Stimulated activated CD8-positive, alpha-beta memory T cell treated with anti-CD3 and anti-CD28 coated beads, Interleukin-4, amount 100 ng/mL, for 4 hours (primary cell): ENCODE results near the gene CD33.
"Not testable (repeated sequence)": the region's sequence is repeated elsewhere in the genome, so short reads cannot be mapped to it uniquely, and the experiment has no call there.

Experiments
- DNase-seq, 2 donors: peaks; one replicate each; pipeline ENCODE4 v3.0.0-alpha.2; 2020; ENCODE audit warnings: low read depth in 2 of 2, low spot score in 1 of 2

Gene CD33

DNA sequence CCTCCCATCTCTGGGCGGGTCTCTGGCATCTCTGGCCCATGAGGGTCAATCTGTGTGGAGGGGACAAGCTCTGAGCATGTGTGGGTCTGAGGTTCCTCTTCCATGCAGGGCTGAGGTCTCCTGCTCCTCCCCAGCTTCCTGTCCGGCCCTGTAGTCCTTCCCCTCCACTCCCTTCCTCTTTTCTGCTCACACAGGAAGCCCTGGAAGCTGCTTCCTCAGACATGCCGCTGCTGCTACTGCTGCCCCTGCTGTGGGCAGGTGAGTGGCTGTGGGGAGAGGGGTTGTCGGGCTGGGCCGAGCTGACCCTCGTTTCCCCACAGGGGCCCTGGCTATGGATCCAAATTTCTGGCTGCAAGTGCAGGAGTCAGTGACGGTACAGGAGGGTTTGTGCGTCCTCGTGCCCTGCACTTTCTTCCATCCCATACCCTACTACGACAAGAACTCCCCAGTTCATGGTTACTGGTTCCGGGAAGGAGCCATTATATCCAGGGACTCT lies at the start of gene CD33:
CD33 (plus strand) TSS at position 183 of the 496 bp plus-strand sequence; CDS start at position 222, 39 bp downstream.
- not testable (repeated sequence) for DNase-seq

DNA sequence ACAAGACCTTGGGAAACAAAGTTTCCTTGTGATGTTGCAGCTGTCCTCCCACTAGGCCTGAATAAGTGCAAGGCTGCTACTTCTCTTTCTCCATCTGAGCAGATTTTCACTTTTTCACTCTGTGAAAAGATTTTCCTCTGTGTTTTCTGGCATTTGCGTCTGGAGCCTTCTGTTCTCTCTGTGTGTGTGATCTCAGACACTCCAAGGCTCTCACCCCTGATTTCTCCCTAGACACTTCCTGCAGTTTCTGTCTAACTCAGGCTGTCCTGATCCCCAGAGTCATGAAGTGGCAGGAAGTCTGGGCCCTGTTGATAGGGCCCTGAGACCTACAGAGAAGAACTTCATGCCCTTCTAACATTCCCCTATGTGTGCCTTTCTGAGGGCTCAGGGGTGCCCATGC lies 45.6 kb upstream of the CD33 start:
- no peak for DNase-seq

DNA sequence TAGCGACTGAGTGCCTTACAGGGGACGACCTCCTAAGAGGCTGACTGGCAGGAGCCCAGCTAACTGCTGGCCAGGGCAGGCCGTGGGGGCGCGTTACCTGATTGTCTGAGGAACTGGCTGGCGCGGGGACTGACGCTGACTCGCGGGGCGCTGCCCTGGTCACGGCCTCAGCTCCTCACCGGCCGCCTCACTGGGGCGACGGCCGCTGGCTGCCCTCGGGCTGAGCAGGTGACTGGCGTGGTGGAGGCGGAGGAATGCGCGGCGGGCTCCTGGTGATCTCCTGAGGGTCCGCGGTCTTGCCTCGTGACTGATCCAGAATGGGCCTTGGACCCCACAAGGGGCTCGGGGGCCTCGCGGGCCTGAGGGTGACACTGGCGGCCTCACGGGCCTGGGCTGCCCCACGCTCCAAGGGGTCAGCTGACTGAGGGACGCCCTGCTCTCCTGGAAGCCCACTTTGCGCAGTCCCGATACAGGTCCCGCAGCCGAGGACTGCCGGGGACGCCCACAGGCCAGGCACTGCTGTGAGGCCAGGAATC lies 43.4 kb upstream of the CD33 start:
- no peak for DNase-seq

DNA sequence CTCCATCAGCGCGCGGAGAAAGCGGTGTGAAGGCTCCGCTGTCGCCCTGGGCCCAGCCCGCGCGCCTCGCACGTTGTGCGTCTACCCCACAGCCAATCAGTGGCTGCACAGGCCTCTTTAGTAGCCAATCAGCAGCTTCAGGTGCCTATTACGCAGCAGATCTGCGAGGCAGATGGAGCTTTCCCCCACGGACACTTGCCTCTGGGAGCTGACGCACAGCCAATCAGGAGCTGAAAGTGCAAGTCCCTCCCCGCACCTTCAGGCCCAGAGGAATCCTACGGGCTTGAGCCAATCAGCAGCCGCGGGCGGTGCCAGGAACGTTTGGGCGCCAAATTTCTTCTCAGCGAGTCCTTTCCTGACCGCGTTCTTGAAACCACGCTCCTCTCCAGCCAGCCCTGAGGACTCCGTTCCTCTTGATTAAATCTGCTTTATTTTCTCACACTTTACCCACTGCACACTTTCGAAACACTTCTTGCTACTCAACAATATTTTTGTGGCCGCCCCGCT lies 42.9 kb upstream of the CD33 start:
- DNase-seq = no peak

DNA sequence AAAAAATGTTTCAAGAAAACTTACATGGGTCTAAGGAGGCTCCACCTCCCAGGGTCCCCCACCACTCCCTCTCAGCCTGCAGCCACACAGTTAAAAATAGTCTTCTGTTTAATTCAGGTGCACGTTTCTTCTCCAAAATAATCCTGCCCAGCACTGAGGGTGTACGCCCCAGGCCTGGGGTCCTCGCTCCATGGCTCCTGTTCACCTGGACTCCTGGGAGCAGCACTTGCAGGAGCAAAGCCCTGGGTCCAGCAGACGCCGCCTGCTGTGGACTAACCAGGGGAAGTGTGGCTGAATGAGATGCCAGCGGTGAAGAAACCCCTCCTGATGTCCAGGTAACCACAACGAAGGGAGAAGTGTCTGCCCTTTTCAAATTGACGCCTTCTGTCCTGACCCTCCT lies 41.3 kb upstream of the CD33 start:
- DNase-seq = no peak

DNA sequence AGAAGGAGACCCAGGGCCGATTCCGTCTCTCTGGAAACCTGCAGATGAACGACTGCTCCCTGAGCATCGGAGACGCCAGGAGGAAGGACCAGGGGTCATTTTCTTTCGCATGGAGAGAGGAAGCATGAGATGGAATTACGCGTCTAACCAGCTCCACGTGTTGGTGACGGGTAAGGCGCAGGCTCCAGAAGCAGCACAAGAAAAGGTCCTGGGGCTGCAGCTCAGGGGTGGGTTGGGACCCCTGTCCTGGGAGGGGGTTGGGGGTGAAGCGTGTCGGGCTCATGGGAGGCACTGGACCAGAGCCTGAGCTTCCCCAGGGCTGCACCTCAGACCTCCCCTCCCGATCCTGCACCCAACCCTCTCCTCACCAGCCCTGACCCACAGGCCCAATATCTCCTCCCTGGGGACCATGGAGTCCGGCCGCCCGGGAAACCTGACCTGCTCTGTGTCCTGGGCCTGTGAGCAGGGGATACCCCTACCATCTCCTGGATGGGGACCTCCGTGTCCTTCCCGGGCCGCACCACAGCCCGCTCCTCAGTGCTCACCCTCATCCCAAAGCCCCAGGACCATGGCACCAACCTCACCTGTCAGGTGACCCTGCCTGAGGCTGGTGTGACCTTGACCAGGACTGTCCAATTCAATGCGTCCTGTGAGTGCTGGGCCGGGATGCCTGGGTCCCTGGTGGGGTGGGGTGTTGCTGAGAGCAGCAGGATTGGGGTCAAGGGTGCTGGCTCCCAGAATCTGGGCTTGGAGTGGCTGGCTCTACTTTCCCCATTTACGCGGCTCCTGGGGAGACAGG lies 39.6 kb upstream of the CD33 start:
- DNase-seq = no peak

DNA sequence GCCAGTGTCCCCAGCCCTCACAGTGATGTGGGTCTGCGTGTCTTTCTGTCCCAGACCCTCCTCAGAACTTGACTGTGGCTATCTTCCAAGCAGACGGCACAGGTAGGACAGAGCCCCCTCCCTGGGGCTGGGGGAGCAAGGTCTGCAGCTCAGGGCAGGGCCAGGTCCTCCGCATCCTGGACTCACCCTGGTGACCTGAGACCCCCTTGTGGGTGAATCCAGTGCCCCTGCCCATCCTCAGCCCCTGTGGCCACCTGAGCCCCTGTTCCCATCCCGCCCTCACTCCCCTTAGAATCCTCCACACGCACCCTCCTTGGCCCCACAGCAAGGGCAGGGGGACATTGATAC lies 39.0 kb upstream of the CD33 start:
- DNase-seq = no peak

DNA sequence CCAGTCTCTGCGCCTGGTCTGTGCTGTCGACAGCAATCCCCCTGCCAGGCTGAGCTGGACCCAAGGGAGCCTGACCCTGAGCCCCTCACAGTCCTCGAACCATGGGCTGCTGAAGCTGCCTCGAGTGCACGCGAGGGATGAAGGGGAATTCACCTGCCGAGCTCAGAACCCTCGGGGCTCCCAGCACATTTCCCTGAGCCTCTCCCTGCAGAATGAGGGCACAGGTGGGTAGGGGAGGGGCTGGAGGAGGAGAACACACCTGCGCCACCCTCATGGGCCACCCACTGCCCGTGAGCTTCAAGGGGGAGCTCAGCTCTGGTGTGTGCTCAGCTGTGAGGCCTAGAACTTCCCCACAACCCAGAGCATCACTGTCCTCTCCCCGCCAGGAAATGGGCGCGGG lies 38.6 kb upstream of the CD33 start:
- no peak for DNase-seq

DNA sequence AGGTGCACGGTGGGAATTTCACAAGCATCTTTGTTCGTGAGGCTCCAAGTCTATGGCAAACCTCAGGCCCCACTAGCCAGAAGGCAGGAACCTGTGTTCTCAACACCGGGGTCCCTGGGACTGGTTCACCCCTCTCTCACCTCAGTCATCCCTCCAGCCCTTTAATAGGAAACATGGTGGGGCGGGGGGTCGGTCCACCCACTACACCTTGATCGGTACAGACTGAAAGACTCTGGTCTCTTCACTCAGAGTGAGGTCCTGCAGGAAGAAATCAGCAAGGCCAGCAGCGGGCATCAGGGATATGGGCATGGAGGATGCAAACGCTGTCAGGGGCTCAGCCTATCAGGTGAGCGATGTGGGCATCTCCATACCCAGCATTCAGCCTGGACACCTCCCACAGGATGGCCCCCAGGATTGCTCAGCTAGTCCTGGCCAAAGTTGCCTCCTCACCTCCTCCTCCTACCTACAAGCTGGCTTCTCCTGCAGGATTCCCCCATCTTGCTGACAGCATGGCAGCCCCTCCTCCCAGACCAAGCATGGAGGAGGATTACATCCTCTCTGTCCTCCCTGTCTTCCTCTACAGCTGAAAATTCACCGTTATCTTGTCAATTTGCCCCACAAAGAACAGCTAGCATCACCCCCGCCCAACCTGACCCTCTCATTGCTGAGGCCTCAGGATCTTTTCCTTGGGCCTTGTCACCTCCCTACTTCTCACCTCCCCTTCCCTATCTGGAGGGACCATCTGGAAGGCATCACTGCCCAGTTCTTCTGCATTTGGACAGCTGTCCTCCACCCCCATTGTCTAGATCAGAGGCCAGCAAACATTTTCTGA lies 37.3 kb upstream of the CD33 start:
- no peak for DNase-seq

DNA sequence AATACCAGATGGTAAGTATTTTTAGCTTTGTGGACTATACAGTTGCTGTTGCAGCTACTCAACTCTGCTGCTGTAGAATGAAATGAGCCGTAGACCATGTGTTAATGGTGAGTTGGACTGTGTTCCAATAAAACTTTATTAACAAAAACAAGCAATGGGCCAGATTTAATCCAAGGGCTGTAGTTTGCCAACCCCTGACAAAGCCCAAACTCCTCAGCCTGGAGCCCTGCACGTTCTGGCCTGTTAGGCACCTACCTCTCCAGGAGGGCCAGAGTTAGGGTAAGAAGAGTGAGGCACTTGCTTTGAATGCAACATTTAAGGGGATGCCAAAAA lies 36.7 kb upstream of the CD33 start:
- no peak for DNase-seq

DNA sequence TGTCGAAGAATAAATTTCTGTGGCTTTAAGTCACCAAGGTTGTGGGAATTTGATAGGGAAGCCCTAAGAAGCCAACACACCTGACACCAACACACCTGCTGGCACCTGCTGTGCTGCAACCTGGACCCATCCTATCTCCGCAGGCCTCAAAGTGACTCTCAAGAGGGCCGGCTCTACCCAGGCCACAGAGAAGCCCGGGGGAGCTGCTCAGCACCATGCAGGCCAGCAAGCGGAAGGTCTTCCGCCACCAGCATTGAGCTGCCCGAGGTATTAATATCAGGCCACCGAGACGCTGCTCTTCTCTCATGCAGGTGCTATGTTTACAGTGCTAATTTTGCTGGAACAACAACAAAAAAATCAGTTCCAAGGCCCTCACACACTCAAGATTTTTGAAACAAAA lies 32.2 kb upstream of the CD33 start:
- DNase-seq = no peak

DNA sequence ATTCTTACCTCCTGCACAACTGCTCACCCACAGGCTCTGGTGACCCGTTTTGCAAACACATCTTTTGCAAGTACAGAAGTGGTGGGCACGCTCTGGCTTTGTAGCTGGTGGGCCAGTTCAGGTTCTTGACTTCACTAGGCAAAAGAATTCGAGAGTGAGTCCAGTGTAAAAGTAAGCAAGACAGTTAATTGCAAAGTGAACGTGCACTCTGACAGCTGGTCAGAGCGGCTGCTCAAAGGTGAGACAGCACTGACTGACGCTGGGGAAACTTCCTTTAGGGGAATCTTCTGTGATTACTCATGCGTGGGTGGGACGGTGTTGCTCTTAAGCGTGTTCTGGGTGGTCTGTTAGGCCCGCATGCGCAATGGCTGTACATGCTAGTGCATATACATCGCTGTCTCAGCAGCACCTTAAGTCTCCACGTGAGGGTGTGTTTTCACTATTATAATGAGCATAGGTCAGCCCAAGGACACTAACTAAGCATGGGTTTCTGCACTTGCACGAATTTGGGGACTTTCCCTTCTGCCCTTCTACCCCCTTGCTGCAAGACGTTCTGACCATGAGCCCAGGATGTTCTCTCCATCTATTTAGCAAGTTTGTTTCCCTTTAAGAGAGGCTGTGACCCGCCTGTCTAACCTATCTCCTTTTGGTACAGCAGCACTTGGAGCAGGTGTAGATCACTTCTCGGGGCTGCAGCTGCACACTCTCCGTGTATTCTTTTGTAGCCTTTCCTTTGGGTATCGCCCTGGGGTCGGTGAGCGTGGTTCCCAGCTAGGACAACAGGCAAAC lies 30.2 kb upstream of the CD33 start:
- no peak for DNase-seq

DNA sequence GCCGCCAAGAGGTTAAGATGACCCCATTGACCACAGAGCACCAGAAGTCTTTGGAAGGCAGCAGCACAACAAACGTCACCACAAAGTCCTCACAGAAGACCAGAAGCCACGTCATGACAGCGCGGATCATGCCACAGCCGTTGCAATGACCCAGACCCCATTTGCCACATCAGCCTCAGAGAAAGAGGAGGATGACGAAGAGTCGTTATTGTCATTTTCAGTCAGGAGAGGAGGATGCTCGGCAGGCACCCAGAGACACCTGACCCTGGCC lies 29.6 kb upstream of the CD33 start:
- no peak for DNase-seq

DNA sequence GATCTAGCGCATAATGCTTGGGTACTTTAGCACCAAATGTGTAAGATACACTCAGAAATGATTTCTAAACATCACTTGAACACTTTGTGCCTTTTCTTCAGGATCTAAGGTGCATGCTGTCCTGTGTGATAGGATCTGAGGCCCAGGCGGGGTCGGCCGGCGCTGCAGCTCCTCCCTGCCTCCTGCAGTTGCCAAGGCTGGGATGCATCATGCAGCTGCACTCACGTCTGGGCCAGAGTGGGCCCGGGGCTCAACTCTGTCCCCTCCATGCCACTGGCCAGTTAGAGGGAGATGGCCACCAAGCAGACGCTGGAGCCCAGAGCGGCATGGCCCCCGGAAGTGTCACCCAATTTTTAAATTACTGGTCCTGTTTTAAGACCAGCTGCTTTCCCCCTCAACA lies 29.3 kb upstream of the CD33 start:
- DNase-seq = no peak

DNA sequence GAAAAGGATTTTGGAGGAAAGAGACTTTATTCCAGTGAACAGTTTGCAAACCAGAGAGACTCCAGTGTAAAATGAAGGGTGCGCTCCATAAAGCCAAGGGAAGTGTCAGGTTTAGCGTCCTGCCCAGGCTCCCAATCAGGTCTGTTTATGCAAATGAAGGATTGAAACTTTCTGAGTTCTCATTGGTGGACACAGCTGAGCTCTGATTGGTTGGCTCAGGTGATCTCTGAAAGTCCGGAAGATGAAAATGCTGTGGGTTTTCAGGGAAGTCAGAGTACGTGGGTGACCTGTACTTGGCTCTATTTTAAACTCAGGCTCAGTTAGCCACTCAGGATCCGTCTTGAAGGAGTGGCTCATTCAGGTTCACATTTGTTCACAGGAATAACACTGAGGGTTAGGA lies 28.7 kb upstream of the CD33 start:
- no peak for DNase-seq

DNA sequence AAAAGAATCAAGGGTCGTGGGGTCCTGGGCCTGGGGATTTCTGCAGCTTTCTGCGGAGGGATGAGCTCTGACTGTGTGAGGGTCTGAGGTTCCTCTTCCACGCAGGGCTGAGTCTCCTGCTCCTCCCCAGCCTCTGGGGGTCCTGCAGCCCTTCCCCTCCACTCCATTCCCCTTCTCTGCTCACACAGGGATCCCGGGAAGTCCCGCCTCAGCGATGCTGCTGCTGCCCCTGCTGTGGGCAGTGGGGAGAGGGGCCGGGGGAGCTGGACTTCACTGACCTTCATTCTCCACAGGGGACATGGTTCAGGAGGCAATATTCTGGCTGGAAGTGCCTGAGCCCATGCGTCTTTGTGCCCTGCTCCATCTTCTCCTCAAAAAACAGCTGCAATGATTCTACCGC lies 26.2 kb upstream of the CD33 start:
- no peak for DNase-seq

DNA sequence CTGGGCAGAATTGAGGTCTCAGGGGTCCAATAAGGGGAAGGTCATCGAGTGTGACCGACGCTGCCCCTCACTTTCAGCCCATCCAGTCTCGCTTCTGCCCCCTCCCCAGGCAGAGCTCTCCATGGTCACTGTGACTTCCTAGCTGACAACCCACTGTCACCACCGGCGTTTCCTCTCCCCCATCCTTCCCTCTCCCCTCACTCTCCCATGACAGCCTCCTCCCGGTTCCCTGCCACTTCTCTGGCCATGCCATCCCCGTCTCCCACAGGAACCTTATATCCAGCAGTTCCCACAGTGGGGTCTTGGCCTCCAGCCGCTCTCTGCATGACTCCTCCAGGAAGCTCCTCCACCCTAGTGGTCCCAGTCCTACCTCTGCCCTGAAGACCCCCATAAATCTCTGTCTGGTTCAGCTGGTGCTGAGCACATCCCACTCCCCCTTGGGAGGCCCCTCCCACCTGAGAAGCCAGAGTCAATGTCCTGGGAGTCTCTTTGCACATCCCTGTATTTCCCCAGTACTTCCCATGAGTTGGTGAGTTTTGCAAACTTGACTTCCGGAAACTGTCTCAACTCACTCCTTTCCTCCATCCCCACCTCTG lies 24.7 kb upstream of the CD33 start:
- DNase-seq = no peak

DNA sequence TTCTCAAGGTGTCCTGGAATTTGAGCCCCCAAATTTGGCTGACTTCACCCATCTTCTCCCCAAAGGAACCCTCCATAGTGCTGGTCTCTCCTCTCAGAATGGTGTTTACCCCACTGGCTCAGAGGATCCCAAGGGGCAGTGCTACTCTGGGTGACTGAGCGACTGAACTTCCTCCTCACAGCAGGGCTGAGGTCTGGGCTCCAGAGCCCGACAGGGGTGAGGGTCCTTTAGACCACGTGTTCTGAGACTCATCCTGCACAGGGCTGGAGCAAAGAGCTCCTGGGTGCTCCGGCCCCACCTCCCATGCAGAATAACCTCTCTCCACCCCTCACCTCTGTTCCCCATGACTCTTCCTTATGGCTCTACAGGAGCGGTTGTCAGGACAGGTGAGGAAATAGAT lies 23.2 kb upstream of the CD33 start:
- no peak for DNase-seq

DNA sequence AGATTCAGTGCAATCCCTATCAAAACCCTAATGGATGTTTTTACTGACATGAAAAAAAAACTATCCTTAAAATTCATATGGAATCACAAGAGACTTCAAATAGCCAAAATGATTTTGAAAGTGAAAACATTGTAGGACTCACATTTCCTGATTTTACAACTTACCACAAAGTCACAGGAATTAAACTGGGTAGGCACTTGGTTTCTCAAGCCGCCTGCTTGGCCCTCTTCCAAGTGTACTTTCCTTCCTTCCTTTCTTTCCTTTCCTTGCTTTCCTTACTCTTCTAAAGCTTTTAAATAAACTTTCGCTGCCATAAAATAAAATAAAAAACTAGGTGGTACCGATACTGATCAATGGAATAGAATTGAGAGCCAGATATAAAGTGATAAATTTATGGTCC lies 21.0 kb upstream of the CD33 start:
- DNase-seq = no peak

DNA sequence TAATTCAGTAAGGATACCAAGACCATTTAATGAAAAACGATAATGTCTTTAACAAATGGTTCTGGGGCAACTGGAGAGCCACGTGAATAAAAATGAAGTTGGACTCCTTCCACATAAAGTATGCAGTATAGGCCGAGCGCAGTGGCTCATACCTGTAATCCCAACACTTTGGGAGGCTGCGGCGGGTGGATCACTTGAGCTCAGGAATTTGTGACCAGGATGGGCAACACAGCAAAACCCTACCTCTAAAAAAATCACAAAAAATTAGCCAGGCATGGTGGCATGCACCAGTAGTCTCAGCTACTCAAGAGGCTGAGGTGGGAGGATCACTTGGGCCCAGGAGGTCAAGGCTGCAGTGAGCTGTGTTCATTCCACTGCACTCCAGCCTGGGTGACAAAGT lies 20.6 kb upstream of the CD33 start:
- DNase-seq = no peak

DNA sequence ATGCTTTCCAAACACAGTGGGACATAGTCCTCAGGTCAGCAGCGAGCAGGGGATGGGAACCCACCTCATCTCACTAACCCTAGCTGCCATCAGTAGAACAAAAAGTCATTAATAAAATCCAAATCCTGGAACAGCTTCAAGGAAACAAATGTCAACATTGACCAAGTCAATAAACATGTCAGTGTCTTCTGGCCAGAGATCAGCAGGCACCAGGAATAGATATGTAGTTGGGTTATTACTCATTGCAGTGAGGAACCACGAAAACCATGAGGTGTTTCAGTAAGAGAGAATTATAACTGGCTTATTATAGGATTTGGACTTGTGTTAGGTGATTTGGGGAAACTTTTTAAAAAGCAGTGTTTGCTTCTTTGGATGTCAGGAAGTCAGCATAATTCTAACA lies 17.1 kb upstream of the CD33 start:
- DNase-seq = no peak
